ENCODE measurements around the gene GFPT2.

DNA sequence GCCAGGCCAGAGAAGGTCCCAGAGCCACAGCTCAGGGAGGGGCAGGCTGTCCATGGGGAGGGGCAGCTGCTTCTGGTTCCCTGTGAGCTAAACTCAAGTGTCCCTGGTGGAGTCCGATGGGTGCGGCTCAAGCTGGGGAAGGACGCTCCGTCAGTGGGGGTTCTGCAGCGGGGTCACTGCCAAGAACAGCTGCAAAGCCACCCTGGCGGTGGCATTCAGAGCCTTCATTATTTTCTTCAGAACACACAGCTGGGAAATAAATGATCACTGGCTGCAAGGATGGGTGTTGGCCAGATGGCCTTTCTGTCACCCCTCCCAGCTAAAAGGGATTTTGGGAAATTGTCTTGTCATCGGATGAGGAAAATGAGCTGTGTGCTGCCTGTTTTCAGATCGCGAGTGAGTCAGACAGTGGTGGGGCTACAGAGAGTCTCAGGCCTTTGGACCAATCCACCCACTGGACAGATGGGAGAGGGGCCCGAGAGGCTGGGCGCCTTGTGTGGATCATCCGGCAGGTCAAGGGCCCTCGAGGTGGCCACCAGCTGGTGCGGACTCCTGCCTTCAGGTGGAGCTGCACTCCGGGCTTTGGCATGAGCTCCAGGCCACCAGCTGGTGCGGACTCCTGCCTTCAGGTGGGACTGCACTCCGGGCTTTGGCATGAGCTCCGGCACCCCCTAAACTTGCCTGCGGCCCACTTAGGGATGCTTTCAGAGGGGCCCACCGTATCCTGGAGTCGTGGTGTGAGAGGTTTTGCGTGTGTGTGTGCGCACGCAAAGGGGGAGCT lies 17.9 kb upstream of the GFPT2 start:
- TF ChIP-seq POLR2A (IDR thresholded peaks at IDR 0.05) (no peak), POLR2AphosphoS5 (IDR thresholded peaks at IDR 0.05; ENCODE audit: insufficient read depth in 1 of 2, low read depth in 1 of 2) (no peak)
- TF ChIP-seq, protein P1, sequence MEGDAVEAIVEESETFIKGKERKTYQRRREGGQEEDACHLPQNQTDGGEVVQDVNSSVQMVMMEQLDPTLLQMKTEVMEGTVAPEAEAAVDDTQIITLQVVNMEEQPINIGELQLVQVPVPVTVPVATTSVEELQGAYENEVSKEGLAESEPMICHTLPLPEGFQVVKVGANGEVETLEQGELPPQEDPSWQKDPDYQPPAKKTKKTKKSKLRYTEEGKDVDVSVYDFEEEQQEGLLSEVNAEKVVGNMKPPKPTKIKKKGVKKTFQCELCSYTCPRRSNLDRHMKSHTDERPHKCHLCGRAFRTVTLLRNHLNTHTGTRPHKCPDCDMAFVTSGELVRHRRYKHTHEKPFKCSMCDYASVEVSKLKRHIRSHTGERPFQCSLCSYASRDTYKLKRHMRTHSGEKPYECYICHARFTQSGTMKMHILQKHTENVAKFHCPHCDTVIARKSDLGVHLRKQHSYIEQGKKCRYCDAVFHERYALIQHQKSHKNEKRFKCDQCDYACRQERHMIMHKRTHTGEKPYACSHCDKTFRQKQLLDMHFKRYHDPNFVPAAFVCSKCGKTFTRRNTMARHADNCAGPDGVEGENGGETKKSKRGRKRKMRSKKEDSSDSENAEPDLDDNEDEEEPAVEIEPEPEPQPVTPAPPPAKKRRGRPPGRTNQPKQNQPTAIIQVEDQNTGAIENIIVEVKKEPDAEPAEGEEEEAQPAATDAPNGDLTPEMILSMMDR (IDR thresholded peaks at IDR 0.05), result no peak
